HG03280 (cell line): ENCODE measurements around the gene LMF1.
"Not testable (repeated sequence)": the region's sequence is repeated elsewhere in the genome, so short reads cannot be mapped to it uniquely, and the experiment has no call there.

Experiments
- ATAC-seq: cut with Tn5 transposase; IDR thresholded peaks from one replicate; pipeline ENCODE4 v1.9.1; 2021; ENCODE audit warnings: mild to moderate bottlenecking, moderate library complexity; ENCODE audit not compliant: unreplicated experiment

Gene LMF1

GRCh38 chr16:873243-873661 is 97.5 kb downstream of the LMF1 start:
- ATAC-seq, result no peak

- no peak for ATAC-seq
Observed at GRCh38 chr16:872436-873242, 98.1 kb downstream of the LMF1 start.

GRCh38 chr16:871562-872345 is 99.0 kb downstream of the LMF1 start:
- no peak for ATAC-seq

GRCh38 chr16:870856-871561 is 99.8 kb downstream of the LMF1 start:
- no peak for ATAC-seq

- no peak for ATAC-seq
Observed at GRCh38 chr16:869823-870641, 100.8 kb downstream of the LMF1 start.

GRCh38 chr16:868846-869822 is 101.7 kb downstream of the LMF1 start:
- ATAC-seq, result no peak

GRCh38 chr16:868386-868755 is 102.4 kb downstream of the LMF1 start:
- ATAC-seq, result no peak

- ATAC-seq, result no peak
Observed at GRCh38 chr16:867421-868385, 103.1 kb downstream of the LMF1 start.

GRCh38 chr16:866252-866896 is 104.4 kb downstream of the LMF1 start:
- ATAC-seq, result no peak

GRCh38 chr16:865026-865425 is 105.8 kb downstream of the LMF1 start:
- ATAC-seq, result no peak

GRCh38 chr16:861446-861845 is 109.3 kb downstream of the LMF1 start:
- no peak for ATAC-seq

- no peak for ATAC-seq
Observed at GRCh38 chr16:860891-861290, 109.9 kb downstream of the LMF1 start.

GRCh38 chr16:858971-859370 is 111.8 kb downstream of the LMF1 start:
- not testable (repeated sequence) for ATAC-seq

- ATAC-seq, result not testable (repeated sequence)
Observed at GRCh38 chr16:858441-858840, 112.3 kb downstream of the LMF1 start.

- ATAC-seq, result no peak
Observed at GRCh38 chr16:856811-857210, 114.0 kb downstream of the LMF1 start.

GRCh38 chr16:856101-856500 is 114.7 kb downstream of the LMF1 start:
- ATAC-seq, result no peak

- no peak for ATAC-seq
Observed at GRCh38 chr16:855471-855870, 115.3 kb downstream of the LMF1 start.
